ENCODE measurements around the gene ELOA. TPM values are rescaled to one million over a fixed set of nuclear protein-coding genes. Genes with fewer than 3 reads are reported as not detected.

The ELOA gene
- total and polyA plus RNA-seq, 2 of the 13 experiments (the other 11 are each of a cell fraction or from before 2014, with no cell fraction given): 14.2 to 28.5 TPM

GRCh38 chr1:23799570-23800399 lies 56.5 kb downstream of the ELOA start (continued):
- TF ChIP-seq ZNF354B (CRISPR knock-in tag; IDR thresholded peaks at IDR 0.05): no peak
- TF ChIP-seq ZNF616 (CRISPR knock-in tag; IDR thresholded peaks at IDR 0.05; ENCODE audit: low read depth): peak; percentile 71; the same call in 1 of the 2 replicates
- TF ChIP-seq MAFF (IDR thresholded peaks at IDR 0.05; ENCODE audit: low read depth, low read length): no peak
- no peak for TF ChIP-seq ZNF569 (CRISPR knock-in tag; IDR thresholded peaks at IDR 0.05; ENCODE audit: borderline replicate concordance)
- TF ChIP-seq ARNT (IDR thresholded peaks at IDR 0.05): no peak
- TF ChIP-seq RBAK (CRISPR knock-in tag; IDR thresholded peaks at IDR 0.05): no peak
- peak; percentile 84; the same call in 1 of the 2 replicates for TF ChIP-seq ETV5 (CRISPR knock-in tag; IDR thresholded peaks at IDR 0.05; ENCODE audit: borderline replicate concordance)
- 0 out of 2 replicates have a peak, but pooled peaks have one; percentile 31 for TF ChIP-seq ZNF326 (CRISPR knock-in tag; IDR thresholded peaks at IDR 0.05; ENCODE audit: borderline replicate concordance)
- TF ChIP-seq SAFB2 (CRISPR knock-in tag; IDR thresholded peaks at IDR 0.05; ENCODE audit: borderline replicate concordance, low read depth): no peak
- no peak; the same call in 1 of the 2 replicates for TF ChIP-seq NFKBIZ (CRISPR knock-in tag; IDR thresholded peaks at IDR 0.05)
- TF ChIP-seq USF2 (IDR thresholded peaks at IDR 0.05; ENCODE audit: low read depth, low read length): peak; percentile 41; the same call in 1 of the 2 replicates
- peak; percentile 77; the same call in 1 of the 2 replicates for TF ChIP-seq USF2 (CRISPR knock-in tag; IDR thresholded peaks at IDR 0.05; ENCODE audit: borderline replicate concordance)
- no peak for TF ChIP-seq SRSF9 (IDR thresholded peaks at IDR 0.05; ENCODE audit: borderline replicate concordance, insufficient read depth, low read depth, low read length, poor library complexity, severe bottlenecking)
- TF ChIP-seq ZBTB20 (CRISPR knock-in tag; IDR thresholded peaks at IDR 0.05; ENCODE audit: borderline replicate concordance, low read depth): peak; percentile 59; the same call in 1 of the 2 replicates
- TF ChIP-seq ZNF33B (CRISPR knock-in tag; IDR thresholded peaks at IDR 0.05): 0 out of 2 replicates have a peak, but pooled peaks have one; percentile 43
- no peak for TF ChIP-seq TSC22D2 (CRISPR knock-in tag; IDR thresholded peaks at IDR 0.05; ENCODE audit: borderline replicate concordance)
- TF ChIP-seq SUZ12 (IDR thresholded peaks at IDR 0.05; ENCODE audit: low read depth, low read length): no peak
- TF ChIP-seq FOXK1 (CRISPR knock-in tag; IDR thresholded peaks at IDR 0.05; ENCODE audit: borderline replicate concordance, low read depth): peak; percentile 3; the same call in 1 of the 2 replicates
- TF ChIP-seq ZNF574 (CRISPR knock-in tag; IDR thresholded peaks at IDR 0.05): no peak
- no peak for TF ChIP-seq ERF (CRISPR knock-in tag; IDR thresholded peaks at IDR 0.05)
- peak; percentile 70; the same call in 1 of the 2 replicates for TF ChIP-seq ZNF234 (CRISPR knock-in tag; conservative IDR thresholded peaks at IDR 0.05)
- peak; percentile 57; the same call in 1 of the 2 replicates for TF ChIP-seq ZNF746 (CRISPR knock-in tag; IDR thresholded peaks at IDR 0.05)
- no peak for TF ChIP-seq DBP (CRISPR knock-in tag; IDR thresholded peaks at IDR 0.05; ENCODE audit: not compliant biosample characterization)
- peak; percentile 52; the same call in 1 of the 2 replicates for TF ChIP-seq THAP11 (CRISPR knock-in tag; IDR thresholded peaks at IDR 0.05)
